Regular cardiac myocyte (primary cell): ENCODE data around the gene TM4SF4. TPM values are rescaled to one million over a fixed set of nuclear protein-coding genes. Genes with fewer than 3 reads are reported as not detected.

Source experiments
- total RNA-seq: library from RNA; depleted of rRNA; stranded (reverse); fragments of >200 nt; gene quantifications from 2 replicates; pipeline ENCODE4 v1.2.3, GENCODE V29; 2014

Gene TM4SF4, protein sequence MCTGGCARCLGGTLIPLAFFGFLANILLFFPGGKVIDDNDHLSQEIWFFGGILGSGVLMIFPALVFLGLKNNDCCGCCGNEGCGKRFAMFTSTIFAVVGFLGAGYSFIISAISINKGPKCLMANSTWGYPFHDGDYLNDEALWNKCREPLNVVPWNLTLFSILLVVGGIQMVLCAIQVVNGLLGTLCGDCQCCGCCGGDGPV
- 0.38 and 4.8 TPM in 2 replicates for total RNA-seq

DNA sequence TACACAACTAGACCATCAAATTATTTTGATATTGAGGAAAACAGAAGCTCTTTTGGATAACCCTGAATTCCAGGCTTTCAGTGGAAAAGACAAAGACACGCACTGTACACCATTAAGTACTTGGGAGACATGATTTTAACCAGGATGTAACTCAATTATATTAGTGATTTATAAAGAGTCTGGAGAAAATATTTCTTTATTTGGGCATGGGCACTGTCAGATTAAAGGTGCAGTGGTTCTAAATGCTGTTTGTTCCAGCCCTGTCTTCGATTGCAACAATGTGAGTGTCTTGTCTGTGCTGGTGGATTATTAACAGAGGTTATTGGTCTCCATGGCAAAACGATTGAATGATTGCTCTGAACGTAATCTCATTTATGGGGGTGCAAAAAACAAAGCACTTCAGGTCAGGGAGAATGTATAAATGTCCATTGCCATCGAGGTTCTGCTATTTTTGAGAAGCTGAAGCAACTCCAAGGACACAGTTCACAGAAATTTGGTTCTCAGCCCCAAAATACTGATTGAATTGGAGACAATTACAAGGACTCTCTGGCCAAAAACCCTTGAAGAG is at the start of gene TM4SF4:
TSS of gene TM4SF4 (plus strand) at position 448 of the 568 bp plus-strand sequence. CDS start 181 bp downstream, outside the sequence.

Other genes with a start within 250 kb of the TM4SF4 start
- 0.56 and 0.77 TPM in 2 replicates for gene TM4SF18, start 141.1 kb upstream of the TM4SF4 start, total RNA-seq
- 657 and 1,042 TPM in 2 replicates for gene TM4SF1, start 97.0 kb upstream of the TM4SF4 start, total RNA-seq
- gene WWTR1, start 183.3 kb downstream of the TM4SF4 start, total RNA-seq, result 24.0 and 63.8 TPM in 2 replicates